Activated effector memory CD4-positive, alpha-beta T cell treated with anti-CD3 and anti-CD28 coated beads, Interleukin-2, amount 50 U/mL, for 16 hours (primary cell): ENCODE results near the gene SYNDIG1.
A peak's percentile ranks its signal among the peaks of the same experiment; 100 is the strongest.

Source experiments
- DNase-seq: peaks from one replicate; pipeline ENCODE4 v3.0.0-alpha.2; 2020

Gene SYNDIG1

DNA sequence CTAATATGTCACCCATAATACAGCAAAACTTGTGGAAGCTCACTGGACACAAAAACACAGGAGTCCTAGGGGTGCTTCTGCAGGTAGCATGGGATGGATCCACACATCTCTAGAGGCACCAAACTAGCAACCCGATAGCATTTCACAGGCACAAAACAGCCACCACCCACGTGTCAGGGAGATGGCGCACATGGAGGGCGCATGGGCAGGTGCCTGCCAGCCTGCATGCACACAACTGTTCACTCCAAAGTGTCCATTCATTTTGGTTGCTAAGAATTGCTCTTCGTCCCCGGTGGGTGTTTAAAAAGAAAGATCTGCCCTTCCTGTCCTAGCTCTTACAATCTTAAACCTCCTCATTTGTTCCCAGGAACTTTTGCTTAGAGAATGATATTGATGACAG, 171.3 kb downstream of the SYNDIG1 start:
- DNase-seq: no peak

DNA sequence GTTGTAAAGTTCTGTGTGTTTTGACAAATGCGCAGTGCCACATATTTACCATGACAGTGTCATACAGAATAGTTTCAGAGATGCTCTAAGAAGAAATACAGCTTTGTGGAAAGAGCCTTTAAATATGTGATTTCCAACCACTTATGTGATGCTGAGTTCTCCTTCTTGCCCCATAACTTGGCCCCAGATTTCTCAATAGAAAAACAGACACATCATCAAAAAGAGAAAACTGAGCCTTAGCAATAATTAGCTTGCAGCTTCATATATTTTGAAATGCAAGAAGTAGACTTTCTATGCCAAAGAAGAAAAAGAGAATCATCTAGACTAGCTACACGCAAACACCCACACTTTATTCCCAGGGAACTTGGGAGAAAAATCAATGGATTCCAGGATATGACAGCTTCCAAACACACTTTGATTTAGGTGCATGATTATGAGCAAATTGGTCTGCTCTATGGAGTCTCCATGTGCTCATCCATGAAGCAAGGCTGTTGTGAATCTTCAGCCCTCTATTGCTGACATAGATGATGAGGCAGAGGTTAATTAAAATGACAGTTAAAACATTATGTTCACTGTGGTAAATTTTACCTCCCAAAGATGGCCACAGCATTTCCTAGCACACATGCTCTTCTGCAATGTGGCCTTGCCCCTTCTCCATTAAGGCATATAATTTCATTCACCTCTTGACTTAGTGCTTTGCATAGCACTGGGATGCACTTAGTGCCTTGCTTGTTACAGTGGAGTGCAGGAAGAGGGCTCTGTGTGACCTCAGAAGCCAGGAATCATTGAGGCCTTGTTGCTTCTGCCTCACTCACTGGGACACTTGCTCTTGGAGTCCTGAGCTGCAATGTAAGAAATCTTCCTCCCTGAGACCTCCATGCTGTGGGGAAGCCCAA, 174.6 kb downstream of the SYNDIG1 start:
- no peak for DNase-seq

DNA sequence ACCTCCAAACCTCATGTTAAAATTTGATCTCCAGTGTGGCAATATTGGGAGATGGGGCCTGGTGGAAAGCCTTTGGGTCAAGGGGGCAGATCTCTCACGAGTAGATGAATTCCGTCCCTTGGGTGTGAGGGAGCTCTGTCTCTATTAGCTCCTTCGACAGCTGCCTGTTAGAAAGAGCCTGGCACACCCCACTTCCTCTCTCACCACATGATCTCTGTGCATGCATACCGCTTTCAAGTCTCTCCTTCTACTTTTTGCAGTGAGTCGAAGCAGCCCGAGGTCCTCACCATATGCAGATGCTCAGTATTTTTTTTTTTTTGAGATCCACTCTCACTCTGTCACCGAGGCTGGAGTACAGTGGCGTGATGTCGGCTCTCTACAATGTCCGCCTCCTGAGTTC, 176.9 kb downstream of the SYNDIG1 start:
- DNase-seq: no peak

- no peak for DNase-seq
Observed at GRCh38 chr20:24647713-24648112, 178.3 kb downstream of the SYNDIG1 start.

GRCh38 chr20:24648481-24648880, 179.1 kb downstream of the SYNDIG1 start:
- no peak for DNase-seq

DNA sequence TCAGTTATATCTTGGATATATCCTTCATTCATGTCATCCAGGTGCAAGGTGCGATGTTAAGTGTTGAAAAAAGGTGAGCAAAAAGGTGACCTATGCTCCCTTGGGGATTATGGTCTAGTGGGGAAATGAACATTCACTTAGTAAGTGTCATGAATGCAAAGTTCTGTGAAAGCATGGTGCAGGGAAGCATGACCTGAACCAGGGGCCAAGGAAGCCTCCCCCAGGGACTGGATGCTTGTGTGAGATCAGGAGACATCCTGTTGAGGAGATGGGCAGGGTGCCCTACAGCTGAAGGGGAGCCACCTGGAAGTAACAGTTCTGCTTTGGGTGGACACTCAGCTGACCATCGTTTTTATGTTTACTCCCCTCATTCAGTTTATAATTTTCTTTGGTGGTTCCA, 179.5 kb downstream of the SYNDIG1 start:
- DNase-seq: no peak

GRCh38 chr20:24649787-24650490, 180.5 kb downstream of the SYNDIG1 start:
- no peak for DNase-seq

DNA sequence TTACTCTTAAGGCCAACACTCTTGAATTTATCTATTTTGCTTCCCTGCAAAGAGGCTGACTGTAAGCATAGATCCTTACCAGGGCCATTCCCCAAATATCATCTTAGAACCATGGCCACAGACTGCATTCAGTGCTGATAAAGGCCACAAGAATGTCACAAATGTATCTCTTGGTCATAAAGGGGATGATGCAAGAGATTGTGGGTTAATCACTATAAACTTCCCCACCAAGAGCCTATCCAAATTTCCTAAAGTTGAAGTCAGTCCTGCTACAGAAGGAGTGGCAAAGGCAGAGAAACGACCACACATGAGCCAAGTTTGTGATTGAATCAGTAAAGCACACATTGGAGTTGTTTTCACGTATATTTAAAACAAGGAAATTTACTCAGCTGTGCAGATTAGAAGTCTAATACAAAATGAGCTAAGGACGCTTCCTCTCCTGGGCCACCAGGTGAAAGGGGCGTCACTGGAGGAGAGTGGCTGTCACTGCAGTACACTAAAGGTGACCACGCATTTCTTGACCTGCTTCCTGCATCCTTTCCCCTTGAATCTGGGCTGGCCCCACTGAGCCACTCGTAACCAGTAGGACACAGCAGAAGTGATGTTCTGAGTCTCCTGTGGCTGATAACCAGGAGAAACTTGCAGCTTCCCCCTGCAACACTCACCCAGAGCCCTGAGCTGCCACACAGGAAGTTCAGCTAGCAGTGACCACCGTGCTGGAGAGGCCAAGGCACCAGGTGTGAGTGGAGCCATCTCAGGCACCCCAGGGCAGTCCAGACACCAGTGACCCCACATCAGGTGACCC, 181.9 kb downstream of the SYNDIG1 start:
- peak; percentile 30 for DNase-seq

DNA sequence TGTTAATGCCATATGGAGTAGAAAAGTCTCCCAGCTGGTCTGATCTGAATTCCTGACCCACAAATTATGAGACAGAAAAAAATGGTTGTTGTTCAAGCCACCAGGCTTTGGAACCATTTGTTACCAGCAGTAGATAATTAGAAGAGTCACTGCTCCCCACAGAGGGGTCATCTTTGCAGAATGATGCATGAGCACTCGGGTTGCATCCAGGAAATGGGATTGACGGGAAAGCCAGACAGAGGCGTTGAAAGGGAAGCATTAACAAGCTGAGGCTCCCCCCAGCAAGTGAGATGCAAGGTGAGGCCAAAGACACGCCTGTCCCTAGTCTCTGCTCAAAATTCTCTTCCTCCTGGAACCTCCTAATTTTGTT, 182.5 kb downstream of the SYNDIG1 start:
- DNase-seq: no peak

DNA sequence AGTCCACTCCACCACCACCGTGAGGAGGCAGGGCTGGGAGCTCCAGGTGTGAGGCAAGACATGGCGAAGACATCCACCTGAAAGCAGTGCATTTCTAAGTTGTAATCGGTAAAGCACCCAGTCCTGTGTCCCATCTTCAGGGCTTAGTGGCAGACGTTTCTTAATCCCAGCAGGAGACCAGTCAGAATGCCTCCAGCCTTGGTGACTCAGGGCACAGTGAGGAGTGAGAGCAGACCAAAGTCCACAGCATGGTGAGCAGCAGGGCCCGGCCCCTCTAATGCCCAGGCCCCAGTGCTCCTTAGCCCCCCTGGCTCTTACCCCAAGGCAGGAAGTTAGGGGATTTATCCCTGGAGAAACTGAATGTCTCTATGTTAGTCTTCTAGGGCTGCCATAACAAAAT, 183.9 kb downstream of the SYNDIG1 start:
- peak; percentile 51 for DNase-seq

- no peak for DNase-seq
Observed at GRCh38 chr20:24654425-24654824, 185.0 kb downstream of the SYNDIG1 start.

- DNase-seq: peak; percentile 50
Observed at GRCh38 chr20:24656391-24656790, 187.0 kb downstream of the SYNDIG1 start.

DNA sequence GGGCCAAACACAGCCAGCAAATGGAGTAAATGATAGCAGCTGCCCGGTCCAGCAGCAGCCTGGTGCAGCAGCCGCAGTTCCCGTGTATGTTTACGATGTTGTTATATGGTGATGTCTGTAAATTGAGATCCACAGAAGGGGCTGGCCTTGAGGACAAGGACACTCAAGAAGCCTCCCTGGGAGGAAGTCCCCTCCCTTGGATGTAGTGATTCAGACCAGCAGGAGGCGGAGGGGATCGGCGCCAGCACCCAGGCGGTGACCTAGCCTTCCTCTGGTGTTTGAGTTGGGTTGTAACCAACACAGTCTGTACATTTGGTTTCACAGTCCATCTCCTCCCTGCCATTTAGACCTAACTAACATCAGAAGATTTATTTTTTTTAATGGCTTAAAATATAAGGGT, 187.8 kb downstream of the SYNDIG1 start:
- DNase-seq: no peak

- no peak for DNase-seq
Observed at GRCh38 chr20:24657878-24658620, 188.6 kb downstream of the SYNDIG1 start.

GRCh38 chr20:24658920-24659660, 189.7 kb downstream of the SYNDIG1 start:
- no peak for DNase-seq

- no peak for DNase-seq
Observed at GRCh38 chr20:24659835-24660234, 190.4 kb downstream of the SYNDIG1 start.

DNA sequence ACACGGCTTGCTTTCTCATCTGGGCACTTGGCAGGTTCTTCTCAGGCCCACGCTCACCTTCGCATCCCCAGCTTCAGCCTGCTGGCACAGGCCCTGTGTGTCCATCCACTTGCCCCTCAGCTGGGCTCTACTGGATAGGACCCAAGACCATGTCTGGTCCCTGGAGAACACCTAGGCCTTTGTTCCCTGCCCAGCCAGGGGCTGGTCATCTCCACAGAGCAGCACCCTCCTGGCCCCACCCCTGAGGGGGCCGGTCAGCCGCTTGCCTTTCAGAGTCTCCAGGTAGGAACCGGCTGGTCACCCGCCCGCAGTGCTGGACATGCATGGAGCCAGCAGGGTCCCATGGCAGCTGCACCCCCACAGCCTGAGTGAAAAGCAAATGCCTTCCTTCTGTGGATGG, 191.2 kb downstream of the SYNDIG1 start:
- DNase-seq: no peak

DNA sequence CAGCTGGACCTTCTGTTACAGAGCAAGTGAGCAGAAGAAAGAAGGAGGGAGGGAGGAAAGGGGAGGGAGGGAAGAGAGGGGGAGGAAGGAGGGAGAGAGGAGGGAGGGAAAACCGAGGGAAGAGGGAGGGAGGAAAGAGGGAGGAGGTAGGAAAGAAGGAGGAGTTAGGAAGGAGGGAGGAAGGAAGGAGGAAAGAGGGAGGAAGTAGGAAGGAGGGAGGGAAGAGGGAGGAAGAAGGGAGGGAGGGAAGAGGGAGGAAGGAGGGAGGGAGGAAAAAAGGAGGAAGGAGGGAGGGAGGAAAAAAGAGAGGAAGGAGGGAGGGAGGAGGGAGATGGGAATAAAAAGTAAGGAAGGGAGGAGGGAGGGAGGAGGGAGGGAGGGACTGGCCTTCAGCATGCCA, 191.8 kb downstream of the SYNDIG1 start:
- no peak for DNase-seq

- DNase-seq: no peak
Observed at GRCh38 chr20:24662322-24662721, 192.9 kb downstream of the SYNDIG1 start.

- peak; percentile 33 for DNase-seq
Observed at GRCh38 chr20:24662752-24663365, 193.4 kb downstream of the SYNDIG1 start.

- DNase-seq: peak; percentile 51
Observed at GRCh38 chr20:24663496-24663895, 194.1 kb downstream of the SYNDIG1 start.
